HG03469 (cell line): ENCODE measurements around the gene ITIH5.

Experiments used
- ATAC-seq: cut with Tn5 transposase; IDR thresholded peaks from one replicate; pipeline ENCODE4 v1.9.1; 2021; ENCODE audit warnings: mild to moderate bottlenecking, moderate library complexity, moderate number of reproducible peaks; ENCODE audit not compliant: unreplicated experiment

Gene ITIH5

DNA sequence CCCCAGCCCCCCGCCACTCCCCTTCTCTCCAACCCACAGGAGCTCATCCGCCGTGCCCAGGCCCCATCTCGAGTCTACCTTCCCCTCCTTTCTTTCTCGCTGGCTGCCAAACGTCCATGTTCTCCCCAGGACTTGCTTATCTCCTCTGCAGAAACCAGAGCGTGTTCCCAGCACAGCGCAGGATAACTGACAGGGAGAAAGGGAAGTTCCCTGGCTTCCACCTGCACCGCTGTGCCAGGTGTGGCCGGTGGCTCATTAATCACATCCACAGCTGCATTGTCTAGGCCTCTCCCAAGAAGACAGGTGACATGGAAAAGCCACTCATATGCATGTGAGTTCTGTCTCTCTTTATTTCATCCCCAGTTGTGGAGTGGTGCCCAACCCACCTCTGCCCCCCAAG lies 113.2 kb downstream of the ITIH5 start:
- no peak for ATAC-seq

DNA sequence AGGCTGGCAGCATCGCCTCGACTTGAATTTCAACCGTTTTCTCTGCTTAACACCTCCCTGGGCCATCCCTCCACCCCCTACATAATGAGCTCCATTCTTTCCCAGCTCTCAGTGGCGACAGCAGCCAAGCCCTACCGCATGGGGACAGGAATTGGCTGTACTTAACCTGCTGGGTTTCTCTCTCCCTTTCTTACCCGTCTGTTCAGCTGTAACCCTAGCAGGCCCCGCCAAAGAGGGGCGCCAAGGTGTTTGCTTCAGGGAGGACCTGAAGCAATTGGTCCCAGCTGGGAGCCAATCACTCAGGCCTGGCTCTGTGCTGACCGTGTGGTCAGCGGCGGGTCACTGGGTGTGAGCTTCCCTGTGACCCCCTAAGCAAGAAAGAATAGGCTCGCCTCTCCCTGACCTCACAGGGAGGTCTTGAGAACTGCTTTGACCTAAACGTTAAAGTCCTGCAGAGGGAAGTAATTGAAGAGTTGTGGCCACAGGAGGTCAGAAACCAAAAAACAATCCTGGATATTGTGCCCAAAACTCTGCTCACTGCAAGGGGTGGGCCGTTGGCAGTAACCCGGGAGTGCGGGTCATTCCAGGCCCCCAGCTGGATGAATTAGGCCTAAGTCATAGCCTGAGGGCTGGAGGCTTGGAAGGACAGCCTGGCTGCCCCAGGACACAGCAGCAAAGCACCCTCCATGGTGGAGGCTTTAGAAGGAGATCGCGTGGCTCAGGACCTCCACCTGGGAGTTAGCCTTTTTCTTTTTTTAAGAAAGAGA lies 114.6 kb downstream of the ITIH5 start:
- ATAC-seq, result no peak

DNA sequence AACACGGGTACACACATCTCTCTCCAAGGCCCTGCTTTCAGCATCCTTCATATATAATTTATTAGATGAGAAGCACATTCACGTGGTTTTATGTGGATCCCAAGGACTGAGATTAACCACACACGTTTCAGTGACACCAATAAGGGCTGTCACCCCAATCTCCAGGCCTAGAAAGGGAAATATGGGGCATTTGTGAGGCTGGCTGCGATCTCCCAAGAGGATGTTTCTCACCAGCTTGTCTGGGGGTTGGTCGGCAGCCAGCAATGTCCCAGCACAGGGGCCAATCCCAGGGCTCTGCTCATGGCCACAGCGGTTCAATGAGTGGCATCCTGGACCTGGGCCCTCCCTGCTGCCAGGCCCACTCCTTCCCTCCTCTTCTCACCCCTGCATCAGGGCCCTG lies 115.5 kb downstream of the ITIH5 start:
- no peak for ATAC-seq

DNA sequence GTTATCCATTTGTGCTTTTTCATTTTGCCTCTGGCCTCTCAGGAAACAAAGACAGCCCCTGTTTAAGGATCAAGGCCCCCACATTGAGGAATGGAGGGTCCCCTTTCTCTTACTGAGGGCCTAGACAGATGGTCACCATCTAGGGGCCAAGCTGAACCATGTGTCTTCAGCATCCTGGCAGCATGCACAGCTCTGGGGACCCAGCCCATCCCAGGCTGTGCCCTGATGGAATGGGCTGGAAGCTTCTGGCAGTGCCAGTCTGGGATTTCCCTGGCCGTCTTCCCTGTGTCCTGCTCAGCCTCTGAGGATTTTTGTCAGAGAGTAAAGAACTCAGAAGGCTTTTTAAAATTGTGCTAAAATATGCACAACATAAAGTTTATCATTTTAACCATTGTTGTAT lies 116.8 kb downstream of the ITIH5 start:
- no peak for ATAC-seq

DNA sequence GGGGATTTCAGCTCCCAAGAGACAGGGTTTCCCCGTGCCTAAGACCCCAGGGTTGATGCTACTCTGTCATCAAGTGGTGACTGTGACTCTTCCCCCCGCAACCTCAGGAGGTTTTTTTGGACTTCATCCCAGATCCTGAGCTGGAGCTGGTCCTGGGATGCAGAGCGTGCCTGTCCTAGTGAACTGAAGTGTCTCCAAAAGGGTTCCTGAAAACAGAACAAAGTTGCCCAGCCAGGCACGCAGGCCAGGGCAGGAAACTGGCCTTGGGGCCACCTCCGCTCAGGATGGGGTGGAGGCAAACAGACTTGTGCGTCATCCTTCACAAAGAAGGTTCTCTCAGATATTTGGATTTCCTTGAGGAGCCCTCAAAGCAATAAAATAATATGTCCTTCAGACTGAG lies 118.9 kb downstream of the ITIH5 start:
- ATAC-seq, result no peak

DNA sequence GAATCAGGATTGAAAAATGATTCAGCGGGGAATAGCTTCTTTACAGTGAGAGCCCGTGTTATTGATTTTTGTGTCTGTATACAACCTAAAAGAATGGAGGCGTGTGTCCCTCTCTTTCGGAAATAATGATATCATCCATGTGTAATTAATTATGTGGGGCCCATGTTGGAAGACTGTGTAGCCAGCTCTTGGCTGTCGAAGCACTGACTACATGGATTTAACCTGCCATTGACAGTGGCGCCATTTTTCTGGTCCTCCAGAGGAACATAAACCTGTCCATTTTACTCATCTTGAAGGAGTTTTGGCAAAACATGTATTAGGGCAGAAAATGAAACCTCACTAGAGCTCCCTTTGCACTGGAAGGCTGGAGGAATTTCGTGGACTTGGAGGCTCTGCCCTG lies 119.6 kb downstream of the ITIH5 start:
- no peak for ATAC-seq

- no peak for ATAC-seq
Measured at GRCh38 chr10:7546385-7546967, 120.3 kb downstream of the ITIH5 start.

DNA sequence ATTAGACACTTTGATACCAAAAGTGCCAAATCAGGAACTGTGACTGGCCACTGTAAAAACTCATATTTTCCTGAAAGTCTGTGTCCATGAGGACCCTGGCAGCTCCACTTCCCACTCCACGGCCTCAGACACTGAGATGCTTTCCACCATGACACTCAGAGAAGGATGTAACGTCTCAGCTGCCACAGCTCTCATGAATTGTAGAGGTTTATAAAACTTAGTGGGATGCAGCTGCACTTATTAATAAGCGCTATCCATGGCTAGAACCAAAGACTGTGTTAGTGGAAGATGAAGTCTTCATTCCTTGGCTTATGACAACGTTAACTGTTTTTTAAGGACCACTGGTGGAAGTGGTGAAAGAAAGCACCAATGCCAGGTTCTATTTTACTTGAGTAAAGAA lies 121.0 kb downstream of the ITIH5 start:
- ATAC-seq, result no peak

DNA sequence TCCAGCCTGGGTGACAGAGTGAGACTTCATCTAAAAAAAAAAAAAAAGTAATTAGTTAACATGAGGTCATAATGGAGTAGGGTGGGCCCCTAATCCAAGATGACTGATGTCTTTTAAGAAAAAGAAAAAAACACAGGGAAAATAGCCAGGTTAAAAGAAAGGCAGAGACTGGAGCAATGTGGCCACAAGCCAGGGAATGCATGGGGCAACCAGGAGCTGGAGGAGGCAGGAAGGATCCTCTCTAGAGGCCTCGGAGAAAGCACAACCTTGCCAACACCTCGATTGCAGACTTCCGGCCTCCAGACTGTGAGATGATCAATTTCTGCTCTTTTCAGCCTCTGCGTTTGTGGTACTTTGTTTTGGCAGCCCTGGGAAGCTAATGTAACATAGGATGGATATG lies 121.5 kb downstream of the ITIH5 start:
- ATAC-seq, result no peak

DNA sequence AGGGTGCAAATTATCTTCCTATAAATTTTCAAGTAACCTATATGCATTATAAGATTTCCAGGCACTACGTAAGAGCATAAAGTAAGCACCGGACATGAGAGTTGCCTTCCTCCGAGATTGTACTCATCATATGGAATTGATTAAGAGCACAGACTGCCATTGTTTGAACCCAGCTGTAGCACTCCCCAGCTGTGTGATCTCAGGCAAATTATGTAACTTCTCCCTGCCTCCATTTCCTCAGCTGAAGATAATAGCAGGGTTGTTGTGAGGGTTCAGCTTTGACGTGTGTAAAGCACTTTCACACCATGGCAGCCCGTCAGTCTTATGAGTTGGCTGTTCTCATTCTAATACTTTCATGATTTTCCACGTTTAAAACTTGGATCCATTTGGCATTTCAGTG lies 122.6 kb downstream of the ITIH5 start:
- no peak for ATAC-seq

- no peak for ATAC-seq
Measured at GRCh38 chr10:7542189-7542914, 124.4 kb downstream of the ITIH5 start.

DNA sequence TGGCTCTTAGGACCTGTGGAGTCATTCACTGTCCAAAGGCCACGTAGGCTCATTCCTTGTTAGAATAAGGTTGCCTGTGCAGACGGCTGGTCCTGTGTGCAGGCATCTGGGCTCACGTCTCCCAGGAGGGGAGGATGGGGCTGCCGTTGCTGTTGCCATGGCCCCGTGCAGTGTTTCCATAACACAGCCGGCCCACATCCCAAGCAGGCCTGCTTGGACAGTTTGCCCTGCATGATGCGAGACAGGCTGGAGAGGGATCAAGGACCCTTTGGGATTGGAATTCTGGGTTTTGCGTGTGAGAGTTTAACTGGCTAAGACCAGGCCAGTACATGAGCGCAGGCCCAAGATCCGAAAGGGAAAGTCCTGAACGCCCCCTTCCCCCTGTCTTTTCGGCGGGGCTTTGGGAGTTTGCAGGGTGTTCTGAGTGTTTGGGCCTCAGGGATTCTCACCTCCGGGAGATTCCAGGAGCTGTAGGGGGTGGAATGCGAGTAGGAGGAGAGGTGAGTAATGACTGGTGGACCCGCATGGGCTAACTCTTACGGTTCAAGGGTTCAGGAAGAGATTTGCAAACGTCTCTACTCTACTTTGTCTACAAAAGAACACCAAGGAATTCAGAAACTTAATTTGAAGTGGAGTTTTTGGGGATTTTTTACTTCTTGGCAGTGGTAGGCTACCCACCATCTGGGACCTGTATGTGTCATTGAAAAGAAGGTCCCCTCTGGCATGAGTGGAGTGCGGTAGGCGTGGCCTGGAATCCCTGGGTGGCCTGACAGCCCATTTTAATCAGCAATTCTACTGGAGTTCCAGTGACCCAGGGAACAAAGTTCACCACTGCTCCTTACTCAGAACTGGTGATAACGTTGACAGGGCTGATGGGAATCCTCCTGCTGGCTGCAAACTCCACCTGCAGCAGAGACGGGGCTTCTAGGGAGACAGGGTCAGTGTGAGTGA lies 125.4 kb downstream of the ITIH5 start:
- no peak for ATAC-seq

- no peak for ATAC-seq
Measured at GRCh38 chr10:7538970-7539654, 127.7 kb downstream of the ITIH5 start.

- ATAC-seq, result no peak
Measured at GRCh38 chr10:7537126-7537525, 129.6 kb downstream of the ITIH5 start.

GRCh38 chr10:7534480-7534852 lies 132.3 kb downstream of the ITIH5 start:
- ATAC-seq, result no peak

GRCh38 chr10:7533657-7534479 lies 132.9 kb downstream of the ITIH5 start:
- ATAC-seq, result no peak

GRCh38 chr10:7532723-7533498 lies 133.9 kb downstream of the ITIH5 start:
- ATAC-seq, result no peak

- ATAC-seq, result no peak
Measured at GRCh38 chr10:7529638-7530037, 137.1 kb downstream of the ITIH5 start.

GRCh38 chr10:7527468-7527867 lies 139.3 kb downstream of the ITIH5 start:
- ATAC-seq, result no peak
